Stimulated activated CD8-positive, alpha-beta memory T cell treated with anti-CD3 and anti-CD28 coated beads, Interleukin-15, amount 100 ng/mL, for 24 hours (primary cell): Measurements from ENCODE around the gene MYCN.
"Not testable (repeated sequence)": the region's sequence is repeated elsewhere in the genome, so short reads cannot be mapped to it uniquely, and the experiment has no call there.

Source experiments
- DNase-seq: peaks from one replicate; pipeline ENCODE4 v3.0.0-alpha.2; 2020; ENCODE audit warnings: low read depth

MYCN gene

DNA sequence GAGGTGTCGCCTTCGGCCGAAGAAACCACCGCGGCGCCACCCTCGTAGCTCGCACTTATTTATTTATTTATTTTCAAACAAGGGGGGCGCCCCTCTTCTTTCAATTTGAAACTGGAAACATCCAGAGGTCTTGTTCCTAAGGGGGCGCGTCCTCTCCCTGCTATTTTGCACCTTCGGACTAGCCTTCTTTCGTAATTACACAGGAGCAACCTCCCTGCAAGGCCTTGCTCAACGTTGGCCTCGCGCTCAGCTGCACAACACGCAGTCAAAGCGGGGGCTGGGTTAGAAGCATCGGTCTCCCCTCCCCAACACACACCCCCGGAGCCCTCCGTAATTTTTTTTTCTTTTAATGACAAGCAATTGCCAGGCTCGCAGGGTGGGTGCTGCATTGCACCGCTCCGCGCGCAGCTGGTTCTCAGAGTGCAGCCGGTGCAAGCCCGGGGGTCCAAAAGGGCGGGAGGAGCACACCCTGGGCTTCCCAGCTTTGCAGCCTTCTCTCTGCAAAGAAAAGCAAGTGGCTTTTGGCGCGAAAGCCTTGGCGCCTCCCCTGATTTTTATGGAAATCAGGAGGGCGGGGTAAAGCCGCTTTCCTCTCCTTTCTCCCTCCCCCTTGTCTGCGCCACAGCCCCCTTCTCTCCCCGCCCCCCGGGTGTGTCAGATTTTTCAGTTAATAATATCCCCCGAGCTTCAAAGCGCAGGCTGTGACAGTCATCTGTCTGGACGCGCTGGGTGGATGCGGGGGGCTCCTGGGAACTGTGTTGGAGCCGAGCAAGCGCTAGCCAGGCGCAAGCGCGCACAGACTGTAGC is at the start of gene MYCN:
Gene MYCN (plus strand): TSS at position 697 of the 807 bp plus-strand sequence. CDS start 1,515 bp downstream, outside the sequence.
- DNase-seq = no peak

DNA sequence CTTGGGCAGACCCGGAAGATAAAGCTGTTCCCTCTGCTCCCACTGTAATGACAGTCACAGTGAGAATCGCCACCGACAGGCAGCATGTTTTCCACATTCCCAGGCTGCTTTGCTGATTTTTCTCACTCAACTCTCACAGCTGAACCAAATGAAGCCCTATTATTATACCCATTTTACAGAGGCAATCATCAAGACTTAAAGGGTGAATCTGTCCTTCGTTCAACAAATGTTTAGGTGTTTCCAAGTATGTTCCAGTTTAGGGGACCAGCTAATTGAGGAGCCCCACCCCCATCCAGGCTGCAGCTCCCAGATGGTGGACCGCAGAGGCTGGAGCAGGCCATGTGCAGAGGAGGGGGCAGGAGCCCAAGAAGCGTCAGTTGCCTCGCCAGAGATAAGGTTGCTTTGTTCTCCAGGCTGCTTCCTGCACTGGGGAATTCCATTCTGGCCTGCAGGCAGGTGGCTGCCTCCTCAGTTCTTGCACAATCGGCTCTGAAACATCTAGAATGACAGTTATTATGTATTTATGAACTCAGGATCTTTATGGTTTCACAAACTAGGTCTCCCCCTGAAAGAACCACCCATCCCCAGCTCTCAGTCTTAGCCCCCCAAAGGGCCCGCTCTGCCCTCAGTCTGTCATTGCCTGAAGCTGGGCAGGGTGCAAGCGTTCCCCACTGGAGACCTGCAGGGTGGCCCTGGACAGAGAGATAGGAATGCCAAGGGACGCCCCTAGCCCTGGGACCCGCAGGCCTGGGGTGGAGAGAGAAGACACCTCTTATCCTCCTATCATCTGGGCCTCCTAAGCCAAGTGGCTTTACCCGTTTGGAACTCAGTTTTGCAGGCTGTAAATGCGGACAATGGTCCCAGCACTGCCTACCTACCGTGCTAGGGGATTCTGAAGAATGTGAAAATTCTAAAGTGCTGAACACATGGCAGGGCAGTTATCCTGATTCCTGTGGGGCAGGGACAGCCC is 49.1 kb upstream of the MYCN start:
- no peak for DNase-seq

DNA sequence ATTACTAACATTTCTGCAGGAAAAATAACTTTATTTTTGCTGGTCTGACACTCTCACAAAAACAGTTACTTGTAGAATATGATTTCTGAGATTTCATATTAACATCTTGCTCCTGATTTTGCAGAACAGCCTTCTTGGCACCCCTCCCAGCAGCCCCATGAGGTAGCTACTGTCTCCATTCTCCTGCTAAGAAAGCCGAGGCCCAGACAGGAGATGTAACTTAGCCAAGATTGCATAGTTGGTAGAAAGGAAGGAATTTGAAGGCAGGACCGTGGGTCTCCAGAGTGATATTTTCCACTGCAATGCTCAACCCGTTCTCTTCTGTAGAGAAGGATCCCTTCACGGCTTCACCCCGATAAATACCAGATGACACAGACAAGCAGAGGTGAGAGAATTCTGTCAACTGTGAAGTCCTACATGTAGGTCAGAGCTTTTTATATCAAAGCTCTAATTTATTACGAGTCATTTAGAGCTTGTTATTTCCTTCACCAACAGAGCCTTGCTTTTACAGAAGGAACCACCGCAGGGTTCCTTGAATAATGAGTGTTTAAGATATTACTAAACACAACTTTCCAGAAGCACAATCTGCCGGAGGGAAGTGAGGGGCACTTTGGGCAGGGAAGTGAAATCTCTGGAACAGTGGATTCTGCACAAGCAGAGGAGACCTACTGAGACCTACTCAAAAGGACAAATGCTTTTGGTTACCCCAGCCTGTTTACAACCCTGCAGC is 48.0 kb upstream of the MYCN start:
- DNase-seq = no peak

DNA sequence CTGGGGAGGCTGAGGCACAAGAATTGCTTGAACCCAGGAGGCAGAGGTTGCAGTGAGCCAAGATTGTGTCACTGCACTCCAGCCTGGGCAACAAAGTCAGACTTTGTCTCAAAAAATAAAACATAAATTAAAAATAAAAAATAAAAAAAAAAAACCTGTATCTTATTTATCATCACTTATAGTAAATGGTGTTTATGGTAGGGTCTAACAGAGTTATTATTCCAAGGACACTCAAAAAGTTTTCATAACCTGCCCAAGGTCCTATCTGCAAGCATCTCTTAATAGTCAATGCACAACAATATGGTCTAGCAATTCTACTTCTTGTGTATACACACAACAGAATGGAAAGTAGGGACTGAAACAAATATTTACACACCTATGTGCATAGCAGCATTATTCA is 47.3 kb upstream of the MYCN start:
- DNase-seq = no peak

DNA sequence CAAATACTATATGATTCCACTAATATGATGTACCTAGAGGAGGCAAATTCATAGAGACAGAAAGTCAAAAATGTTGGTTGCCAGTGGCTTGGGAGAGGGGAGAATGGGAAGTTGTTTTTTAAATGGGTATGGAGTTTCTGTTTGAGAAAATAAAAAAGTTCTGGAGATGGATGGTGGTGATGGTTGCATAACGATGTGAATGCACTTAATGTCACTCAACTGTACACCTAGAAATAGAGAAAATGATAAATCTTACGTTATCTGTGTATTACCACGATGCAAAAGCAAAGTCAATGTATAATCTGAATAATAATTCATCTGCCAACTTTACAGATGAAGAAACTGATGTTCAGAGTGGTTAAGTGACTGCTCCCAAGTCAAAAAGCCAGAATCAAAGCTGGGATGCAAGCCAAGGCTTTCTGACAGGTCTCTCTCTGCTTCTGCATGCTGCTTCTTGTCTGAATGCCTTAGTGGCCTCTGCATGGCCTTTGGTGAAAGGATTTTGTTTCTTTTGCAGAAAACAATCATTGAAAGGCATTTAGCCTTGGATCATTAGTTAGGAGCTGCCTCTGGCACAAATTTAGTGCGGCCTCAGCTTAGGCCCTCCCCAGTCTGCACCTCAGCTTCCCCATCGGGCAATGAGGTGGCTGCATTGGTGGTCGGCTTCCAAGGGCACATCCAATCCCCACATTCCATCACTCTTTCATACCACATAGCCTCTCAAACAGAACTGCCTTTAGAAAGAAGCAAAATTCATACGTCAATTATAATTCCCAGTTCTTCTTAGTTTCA is 46.5 kb upstream of the MYCN start:
- DNase-seq = no peak

DNA sequence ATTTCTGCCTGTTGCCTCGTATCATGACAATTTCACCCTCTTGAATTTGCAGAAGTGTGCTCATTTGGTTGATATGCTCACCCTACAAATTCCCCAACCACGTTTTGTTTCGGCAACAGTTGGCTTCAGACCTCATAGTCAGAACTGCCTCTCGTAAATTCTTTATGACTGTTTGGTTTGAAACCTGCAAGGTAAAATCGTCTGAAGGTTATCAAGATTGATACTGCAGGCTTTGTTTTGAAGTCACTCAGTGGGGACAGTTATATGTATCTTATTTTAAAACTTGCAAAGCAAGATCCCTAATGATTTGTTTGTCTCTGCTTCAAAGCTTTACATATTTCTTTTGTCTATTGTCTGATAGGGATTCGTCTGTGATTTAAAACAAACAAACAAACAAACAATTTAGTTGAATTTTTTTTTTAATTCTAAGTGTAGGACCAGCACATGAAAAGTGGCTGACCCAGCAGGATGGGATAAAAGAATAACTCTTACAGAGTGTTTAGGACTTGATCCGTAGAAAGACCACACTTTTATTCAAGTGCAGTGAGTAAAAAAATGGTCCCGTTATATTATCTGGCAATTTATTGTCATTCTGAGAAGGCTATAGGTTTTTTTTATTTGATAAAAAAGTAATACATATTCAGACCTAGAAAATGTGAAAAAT is 45.7 kb upstream of the MYCN start:
- no peak for DNase-seq

DNA sequence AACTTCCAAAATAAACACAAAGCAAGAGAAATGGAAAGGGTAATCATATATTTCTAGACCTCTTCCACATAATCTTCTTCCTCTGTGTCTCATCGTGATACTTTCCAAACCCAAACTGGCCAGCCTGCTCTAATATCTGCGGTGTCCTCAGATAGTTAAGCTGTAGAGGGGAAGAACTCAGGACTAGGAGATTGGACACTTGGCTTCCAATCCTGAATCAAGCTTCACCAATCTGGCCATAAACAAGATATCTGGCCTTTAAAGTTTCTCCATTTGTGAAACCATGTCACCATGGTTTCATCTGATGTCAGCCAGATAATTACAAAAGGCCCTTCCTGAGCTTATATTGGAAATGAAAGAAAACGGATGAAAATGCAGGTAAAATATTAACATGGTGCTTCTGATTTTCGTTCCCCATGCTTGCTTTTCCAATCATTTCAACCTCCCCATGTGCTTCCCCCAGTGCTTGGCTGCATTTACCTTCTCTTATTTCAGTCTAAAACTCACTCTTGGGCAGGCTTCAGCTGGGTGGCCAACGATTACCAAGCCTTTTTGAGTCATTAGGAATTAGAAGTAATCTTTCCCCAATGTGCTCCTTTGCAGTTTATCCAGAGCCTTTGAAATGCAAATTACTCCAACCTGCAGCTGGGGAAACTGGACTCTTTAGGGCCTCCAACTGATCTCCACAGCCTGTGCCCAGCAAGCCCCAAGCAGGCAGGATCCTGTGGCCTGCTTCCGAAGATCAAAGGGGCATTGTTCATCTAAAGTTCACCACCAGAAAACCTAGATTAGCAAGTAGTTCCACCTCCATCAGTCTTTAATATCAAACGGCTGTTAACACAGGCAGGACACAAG is 44.5 kb upstream of the MYCN start:
- no peak for DNase-seq

DNA sequence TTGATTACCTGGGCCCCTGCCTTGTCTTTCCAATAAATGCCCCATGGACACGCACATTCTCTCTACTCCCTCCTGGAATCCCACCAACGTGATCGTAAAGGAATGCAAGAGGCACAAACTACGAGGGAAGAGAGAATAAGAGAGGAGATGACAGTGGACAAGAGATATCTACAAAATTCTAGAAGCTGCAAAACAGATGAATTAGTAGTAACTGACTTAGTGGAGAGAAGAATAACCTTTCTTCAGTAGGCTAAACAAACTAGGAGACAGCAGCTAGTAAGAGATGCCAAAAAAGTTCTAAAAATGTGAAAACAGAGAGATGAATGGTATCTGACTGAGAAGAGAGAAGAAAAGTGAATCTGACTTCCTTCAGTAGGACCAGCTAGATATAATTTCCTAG is 43.5 kb upstream of the MYCN start:
- no peak for DNase-seq

DNA sequence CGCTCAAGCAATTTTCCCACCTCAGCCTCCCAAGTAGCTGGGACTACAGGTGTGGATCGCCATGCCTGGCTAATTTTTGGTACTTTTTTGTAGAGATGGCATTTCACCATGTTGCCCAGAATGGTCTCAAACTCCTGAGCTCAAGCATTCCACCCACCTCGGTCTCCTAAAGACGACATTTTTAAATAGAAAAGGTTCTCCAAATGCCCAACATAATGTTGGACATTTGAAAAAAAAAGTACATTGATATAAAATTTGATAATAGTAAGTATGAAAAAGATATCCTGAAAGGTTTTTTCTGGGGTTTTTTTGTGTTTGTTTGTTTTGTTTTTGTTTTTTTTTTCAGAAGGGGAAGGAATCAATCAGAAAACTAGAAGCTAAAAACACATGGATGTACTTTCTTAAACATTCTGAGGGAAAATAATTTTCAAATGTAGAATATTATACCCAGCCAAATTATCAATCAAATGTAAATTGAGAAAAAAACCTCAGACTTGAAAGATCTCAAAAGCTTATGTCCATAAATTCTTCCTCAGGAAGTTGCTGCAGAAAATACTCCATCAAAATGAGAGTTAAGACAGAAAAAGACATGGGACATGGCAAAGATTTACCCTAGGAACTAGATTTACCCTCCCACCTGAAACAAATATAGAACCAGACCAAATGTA is 42.8 kb upstream of the MYCN start:
- no peak for DNase-seq

DNA sequence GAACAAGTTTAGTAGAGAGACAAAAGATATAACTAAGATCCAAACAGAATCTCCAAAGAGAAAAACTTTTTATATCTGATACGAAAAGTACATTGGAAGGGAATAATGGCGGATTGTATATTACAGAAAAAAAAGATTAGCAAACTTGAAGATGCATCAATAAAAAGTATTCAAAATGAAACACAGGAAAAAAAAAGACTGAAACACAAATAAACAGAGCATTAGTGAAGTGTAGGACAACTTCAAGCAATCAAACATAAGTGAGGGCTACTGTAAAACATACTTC is 41.1 kb upstream of the MYCN start:
- no peak for DNase-seq

DNA sequence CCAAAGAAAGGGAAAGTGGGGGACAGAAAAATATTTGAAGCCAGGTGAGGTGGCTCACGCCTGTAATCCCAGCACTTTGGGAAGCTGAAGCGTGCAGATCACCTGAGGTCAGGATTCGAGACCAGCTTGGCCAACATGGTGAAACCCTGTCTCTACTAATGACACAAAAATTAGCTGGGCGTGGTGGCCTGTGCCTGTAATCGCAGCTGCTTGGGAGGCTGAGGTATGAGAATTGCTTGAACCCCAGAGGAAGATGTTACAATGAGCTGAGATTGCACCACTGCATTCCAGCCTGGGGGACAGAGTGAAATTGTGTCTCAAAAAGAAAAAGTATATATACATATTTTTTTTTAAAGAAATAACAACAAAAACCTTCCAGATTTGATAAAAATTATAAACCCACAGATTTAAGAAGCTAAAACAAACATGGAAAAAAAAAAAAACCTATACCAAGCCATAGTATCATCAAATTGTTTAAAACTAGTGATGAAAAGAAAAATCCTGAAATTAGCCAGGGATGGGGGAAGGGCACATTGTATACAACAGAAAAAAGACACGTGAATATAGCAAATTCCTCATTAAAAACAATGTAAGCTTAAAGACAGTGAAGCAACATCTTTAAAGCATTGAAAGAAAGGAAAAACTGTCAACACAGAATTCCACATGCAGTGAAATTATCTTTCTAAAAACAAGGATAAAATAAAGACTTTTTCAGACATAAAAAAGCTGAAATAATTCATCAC is 40.4 kb upstream of the MYCN start:
- no peak for DNase-seq

DNA sequence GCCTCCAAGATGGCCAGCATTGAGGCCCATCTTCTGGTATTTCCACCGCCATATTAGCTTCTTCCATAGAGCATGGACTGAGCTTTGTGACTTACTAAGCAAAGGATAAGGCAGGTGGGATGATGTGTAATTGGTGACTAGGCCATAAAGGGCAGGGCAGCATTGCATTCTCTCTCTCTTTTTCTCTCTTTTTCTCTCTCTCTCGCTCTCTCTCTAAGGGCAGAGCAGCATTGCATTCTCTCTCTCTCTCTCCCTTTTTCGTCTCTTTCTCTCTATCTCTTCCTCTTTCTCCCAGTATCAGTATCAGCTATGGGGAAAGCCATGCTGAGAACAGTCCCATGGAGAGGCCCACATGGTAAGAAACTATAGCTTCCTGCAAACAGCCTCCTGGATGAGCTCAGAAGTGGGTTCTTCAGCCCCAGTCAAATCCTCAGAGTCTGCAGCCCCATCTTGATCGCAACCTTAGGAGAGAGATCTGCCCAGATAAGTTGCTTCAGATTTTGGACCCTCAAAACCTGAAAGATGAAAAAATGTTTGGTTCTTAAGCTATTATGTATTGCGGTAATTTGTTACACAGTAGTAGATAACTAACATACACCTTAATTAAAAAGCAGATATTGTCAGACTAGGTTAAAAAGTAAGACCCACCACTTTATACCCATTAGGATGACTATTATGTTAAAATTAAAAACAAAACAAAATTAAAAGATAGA is 39.1 kb upstream of the MYCN start:
- no peak for DNase-seq

DNA sequence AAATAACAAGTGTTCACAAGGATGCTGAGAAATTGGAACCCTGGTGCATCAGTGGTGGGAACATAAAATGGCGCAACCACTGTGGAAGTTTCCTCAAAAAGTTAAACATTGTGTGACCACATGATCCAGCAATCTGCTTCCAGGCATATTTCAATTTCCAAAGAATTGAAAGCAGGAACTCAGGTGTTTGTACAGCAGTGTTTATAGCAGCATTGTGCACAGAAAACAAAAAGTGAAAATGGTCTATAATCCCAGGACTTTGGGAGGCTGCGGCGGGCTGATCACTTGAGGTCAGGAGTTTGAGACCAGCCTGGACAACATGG is 38.6 kb upstream of the MYCN start:
- DNase-seq = no peak

DNA sequence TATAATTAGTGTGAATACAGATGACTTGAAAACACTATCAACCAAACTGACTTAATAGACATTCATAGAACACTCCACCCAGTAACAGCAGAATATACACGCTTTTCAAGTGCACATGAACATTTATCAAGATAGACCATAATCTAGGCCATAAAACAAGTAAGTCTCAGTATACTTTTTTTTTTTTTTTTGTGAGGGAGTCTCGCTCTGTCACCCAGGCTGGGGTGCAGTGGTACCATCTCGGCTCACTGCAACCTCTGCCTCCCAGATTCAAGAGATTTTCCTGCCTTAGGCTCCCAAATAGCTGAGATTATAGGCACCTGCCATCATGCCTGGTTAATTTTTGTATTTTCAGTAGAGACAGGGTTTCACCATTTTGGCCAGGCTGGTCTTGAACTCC is 36.4 kb upstream of the MYCN start:
- not testable (repeated sequence) for DNase-seq

DNA sequence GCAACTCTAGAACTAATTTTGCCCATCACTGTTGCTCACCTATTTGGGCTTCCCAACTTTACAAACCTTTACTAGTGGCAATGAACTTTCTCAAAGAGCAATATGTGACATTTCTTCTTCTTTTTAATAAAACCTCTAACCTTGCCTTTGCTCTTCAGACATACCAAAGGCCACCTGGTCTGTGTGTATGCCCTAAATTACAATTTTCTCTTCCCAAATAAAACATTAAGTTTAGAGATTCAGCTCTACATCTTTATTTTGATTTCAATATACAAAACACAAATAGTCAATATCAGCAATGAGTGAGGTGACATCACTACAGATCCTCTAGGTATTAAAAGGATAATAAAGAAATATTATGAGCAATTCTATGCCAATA is 35.1 kb upstream of the MYCN start:
- no peak for DNase-seq

DNA sequence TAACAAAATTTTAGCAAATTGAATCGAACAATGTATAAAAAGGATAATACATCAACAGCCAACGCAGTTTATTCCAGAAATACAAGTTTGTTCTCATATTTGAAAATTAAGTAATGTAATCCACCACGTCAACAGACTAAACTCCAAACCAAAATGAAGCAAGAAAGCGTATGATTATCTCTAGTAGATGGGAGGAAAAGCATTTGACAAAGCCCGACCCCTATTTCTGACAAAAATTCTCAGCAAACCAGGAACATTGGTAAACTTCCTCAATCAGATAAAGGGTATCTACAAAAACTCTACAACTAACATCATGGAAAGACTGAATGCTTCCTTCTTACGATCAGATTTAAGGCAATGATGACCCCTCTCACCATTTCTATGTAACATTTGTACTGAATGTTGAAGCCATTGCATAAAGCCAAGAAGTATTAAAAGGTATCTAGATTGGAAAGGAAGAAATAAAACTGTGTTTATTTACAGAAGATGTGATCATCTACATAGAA is 34.3 kb upstream of the MYCN start:
- DNase-seq = no peak

DNA sequence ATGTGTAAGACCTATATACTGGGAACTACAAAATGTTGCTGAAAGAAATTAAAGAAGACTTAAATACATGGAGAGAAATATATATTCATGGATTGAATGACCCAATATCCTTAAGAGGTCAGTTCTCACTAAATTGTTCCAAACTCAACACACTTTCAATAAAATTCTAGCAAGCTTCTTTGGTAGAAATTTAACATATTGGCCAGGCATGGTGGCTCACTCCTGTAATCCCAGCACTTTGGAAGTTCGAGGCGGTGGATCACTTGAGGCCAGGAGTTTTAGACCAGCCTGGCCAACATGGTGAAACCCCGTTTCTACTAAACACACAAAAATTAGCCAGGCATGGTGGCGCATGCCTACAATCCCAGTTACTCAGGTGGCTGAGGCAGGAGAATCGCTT is 33.6 kb upstream of the MYCN start:
- DNase-seq = no peak
